22Rv1 (cell line): ENCODE measurements around the gene ST8SIA1.

Experiments
- H3K27ac ChIP-seq: fragments of 450-650 bp; 2 replicates; pipeline ENCODE4 v1.5.1; 2017
- CTCF ChIP-seq: fragments of 450-650 bp; IDR thresholded peaks from 2 replicates; pipeline ENCODE4 v1.5.1; 2017; ENCODE audit warnings: mild to moderate bottlenecking
- ZFX ChIP-seq: fragments of 450-650 bp; IDR thresholded peaks from 2 replicates; pipeline ENCODE4 v1.6.1; 2017; ENCODE audit warnings: antibody characterized with exemption, borderline replicate concordance

ST8SIA1 gene

GRCh38 chr12:22266101-22266500 is 68.4 kb downstream of the ST8SIA1 start:
- TF ChIP-seq ZFX (no peak), CTCF (no peak)
- H3K27ac ChIP-seq = no peak overlapping the region

GRCh38 chr12:22264380-22264779 is 70.1 kb downstream of the ST8SIA1 start:
- TF ChIP-seq CTCF = no peak
- TF ChIP-seq ZFX = no peak
- no peak overlapping the region for H3K27ac ChIP-seq

GRCh38 chr12:22262309-22262708 is 72.2 kb downstream of the ST8SIA1 start:
- H3K27ac ChIP-seq = no peak overlapping the region
- no peak for TF ChIP-seq ZFX
- no peak for TF ChIP-seq CTCF

GRCh38 chr12:22257100-22257499 is 77.4 kb downstream of the ST8SIA1 start:
- no peak for TF ChIP-seq CTCF
- TF ChIP-seq ZFX = no peak
- H3K27ac ChIP-seq = no peak overlapping the region

GRCh38 chr12:22256605-22257004 is 77.9 kb downstream of the ST8SIA1 start:
- no peak for TF ChIP-seq ZFX
- no peak for TF ChIP-seq CTCF
- no peak overlapping the region for H3K27ac ChIP-seq

- no peak overlapping the region for H3K27ac ChIP-seq
- TF ChIP-seq CTCF = no peak
- TF ChIP-seq ZFX = no peak
Observed at GRCh38 chr12:22256041-22256441, 78.5 kb downstream of the ST8SIA1 start.

- no peak overlapping the region for H3K27ac ChIP-seq
- TF ChIP-seq CTCF (no peak), ZFX (no peak)
Observed at GRCh38 chr12:22255097-22255496, 79.4 kb downstream of the ST8SIA1 start.
